Subcutaneous adipose tissue (tissue), 4 donors: Measurements from ENCODE around the gene TAF9. TPM values are rescaled to one million over a fixed set of nuclear protein-coding genes. Genes with fewer than 3 reads are reported as not detected.

Source experiments
- CTCF ChIP-seq: fragments of 450-650 bp; IDR thresholded peaks from one replicate; pipeline ENCODE4 v1.5.1; 2016; ENCODE audit warnings: low read depth, mild to moderate bottlenecking, control low read depth, antibody characterized with exemption, moderate library complexity
- total RNA-seq, 4 donors: library from RNA; depleted of rRNA; stranded (reverse); fragments of >200 nt; gene quantifications; one replicate each; pipeline ENCODE4 v1.1.0, GENCODE V29; 2016

TAF9 gene
- 10 to 100 TPM; 36.5 to 71.3 (median 45.1) TPM for total RNA-seq

GRCh38 chr5:69369340-69370121 lies at the start of gene TAF9, which contains the start of the genes AK6 and RAD17:
Gene TAF9, minus strand, starts transcription at chr5:69369520. Its CDS starts 3,783 bp downstream, at chr5:69365737.
Gene AK6, minus strand, starts transcription at chr5:69369520. Its CDS starts 30 bp downstream, at chr5:69369490.
Gene RAD17, plus strand, starts transcription at chr5:69369818. Its CDS starts 2,391 bp downstream, at chr5:69372209.
- TF ChIP-seq CTCF: no peak

- TF ChIP-seq CTCF: no peak
Observed at GRCh38 chr5:69418554-69418953, 49.2 kb upstream of the TAF9 start.

GRCh38 chr5:69416699-69417098 lies 47.4 kb upstream of the TAF9 start:
- no peak for TF ChIP-seq CTCF

GRCh38 chr5:69416180-69416579 lies 46.9 kb upstream of the TAF9 start:
- TF ChIP-seq CTCF: no peak

- no peak for TF ChIP-seq CTCF
Observed at GRCh38 chr5:69415584-69415958, 46.3 kb upstream of the TAF9 start.

- TF ChIP-seq CTCF: no peak
Observed at GRCh38 chr5:69414885-69415583, 45.7 kb upstream of the TAF9 start, which contains the start of gene MARVELD2. Gene MARVELD2, plus strand, starts transcription at chr5:69415116. Its CDS starts 4,270 bp downstream, at chr5:69419386.

- TF ChIP-seq CTCF: no peak
Observed at GRCh38 chr5:69404659-69405330, 35.5 kb upstream of the TAF9 start.
